NCI-H345 treated with DMSO at 0.1 percent for 48 hours (cell line): ENCODE measurements around the gene LRRN4.
"Not testable (repeated sequence)": the region's sequence is repeated elsewhere in the genome, so short reads cannot be mapped to it uniquely, and the experiment has no call there.

ENCODE experiments used
- DNase-seq: peaks from one replicate; lab custom pipeline; 2025; ENCODE audit not compliant: unreplicated experiment; lab: John Stamatoyannopoulos, UW

Gene LRRN4

DNA sequence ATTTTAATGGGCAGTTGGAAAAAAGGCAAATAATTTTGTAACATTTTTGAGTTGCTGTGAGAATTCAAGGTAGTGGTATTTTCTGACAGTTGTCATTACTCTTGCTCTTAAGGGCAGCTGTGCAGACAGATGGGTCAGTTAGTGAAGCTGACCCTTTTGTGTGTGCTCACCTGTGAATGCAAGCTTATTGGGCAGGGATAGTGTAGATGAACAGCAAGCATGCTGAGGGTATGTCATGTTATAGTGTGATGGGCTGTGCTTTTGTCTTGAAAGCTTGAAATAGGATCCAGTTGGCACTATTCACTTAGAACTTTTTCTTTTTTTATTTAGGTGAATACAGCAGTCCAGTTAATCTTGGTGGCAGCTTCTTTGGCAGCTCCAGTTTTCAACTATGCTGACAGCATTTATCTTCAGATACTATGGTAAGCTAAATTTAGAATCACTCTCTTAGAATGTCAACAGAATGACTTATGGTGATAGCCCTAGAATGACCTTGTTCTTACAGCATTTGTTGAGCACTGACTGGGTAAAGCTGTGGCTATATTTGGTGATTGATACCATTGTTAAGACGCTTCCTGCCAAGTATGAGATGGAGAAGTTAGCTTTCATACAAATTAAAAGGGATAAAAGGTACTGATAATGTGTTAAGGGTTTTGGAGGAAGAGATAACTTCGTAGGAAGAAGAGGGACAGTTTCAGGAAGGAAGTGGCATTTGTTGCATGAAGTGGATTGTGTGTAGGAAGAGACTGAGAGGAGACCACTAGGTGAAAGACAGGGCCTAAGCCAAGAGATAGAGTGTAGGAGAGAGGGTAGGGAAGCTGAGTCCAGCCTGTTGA is 19.5 kb downstream of the LRRN4 start:
- DNase-seq, result no peak

DNA sequence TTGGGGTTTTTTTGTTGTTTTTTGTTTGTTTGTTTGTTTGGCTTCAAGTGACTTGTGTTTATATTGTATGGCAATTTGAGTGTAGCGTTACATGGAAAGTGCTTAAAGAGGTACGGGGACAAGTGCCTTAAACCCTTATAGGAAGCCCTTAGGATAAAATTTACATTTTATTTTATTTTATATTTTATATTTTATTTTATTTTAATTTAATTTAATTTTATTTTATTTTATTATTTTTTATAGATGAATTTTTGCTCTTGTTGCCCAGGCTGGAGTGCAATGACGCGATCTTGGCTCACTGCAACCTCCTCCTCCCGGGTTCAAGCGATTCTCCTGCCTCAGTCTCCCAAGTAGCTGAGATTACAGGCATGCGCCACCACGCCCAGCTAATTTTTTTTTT is 21.0 kb downstream of the LRRN4 start:
- DNase-seq, result not testable (repeated sequence)

DNA sequence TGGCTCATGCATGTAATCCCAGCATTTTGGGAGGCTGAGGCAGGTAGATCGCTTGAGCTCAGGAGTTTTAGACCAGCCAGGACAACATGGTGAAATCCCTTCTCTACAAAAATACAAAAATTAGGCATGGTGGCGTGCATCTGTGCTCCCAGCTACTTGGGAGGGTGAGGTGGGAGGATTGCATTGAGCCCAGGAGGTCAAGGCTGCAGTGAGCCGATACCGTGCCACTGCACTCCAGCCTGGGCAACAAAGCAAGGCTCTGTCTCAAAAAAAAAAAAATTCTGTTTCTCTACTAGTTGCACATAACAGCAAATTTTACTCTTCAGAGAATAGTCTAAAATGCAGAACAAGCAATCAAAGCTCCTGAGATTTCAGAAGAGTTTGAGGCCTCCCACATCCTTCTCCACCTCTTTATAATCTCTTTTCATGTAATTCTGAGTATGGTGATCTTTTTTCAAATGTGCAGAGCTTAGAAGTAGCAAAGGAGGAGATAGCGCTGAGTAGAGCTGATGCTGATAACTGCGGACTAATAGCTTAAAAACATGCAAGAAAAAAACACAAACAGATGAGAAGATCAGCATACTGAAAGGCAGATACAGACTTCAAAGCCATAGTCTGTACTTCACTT is 23.3 kb downstream of the LRRN4 start:
- no peak for DNase-seq

DNA sequence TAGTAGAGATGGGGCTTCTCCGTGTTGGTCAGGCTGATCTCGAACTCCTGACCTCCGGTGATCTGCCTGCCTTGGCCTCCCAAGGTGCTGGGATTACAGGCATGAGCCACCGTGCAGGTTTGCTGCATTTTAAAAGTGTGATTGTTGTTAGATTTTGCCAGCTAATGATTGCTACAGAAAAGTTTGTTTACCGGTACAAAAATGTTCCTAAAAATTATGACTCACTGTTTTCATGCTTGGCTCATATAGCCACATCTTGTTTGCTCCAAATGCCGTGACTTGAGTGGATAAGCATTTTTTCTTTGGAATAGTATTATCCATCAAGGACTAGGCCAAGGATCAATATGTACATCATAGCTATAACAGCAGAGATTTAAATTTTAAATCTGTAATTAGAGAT is 24.3 kb downstream of the LRRN4 start:
- no peak for DNase-seq

DNA sequence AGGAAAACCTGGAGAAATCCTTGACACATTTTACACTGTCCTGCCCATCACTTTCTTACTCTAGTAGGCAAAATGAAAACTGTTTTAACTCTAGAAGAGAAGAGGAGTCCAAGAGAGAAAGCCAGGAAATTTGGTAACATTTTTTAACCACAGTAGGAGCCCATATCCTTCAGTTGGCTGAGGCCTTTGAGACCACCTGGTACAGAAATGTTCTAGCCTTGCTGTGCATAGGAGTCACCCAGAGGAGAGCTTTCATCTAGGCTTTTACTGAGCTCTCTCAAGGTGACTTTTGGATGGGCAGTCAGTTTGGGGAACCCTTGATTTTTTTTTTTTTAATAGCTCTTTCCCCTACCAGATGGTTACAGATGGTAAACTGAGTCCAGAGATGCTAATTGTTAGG is 25.0 kb downstream of the LRRN4 start:
- DNase-seq, result no peak

DNA sequence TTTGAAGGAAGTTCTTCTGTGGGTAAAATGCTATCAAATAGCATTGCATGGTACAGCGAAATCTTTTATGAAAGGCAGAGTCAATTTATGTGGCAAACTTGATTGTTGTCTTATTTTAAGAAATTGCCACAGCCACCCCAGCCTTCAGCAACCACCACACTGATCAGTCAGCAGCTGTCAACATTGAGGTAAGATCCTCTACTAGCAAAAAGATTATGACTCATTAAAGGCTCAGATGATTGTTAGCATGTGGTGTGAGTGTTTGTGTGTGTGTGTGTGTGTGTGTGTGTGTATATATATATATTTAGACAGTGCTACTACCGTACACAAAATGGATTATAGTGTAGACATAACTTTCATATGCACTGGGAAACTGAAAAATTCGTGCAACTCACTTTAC is 27.8 kb downstream of the LRRN4 start:
- DNase-seq, result no peak

DNA sequence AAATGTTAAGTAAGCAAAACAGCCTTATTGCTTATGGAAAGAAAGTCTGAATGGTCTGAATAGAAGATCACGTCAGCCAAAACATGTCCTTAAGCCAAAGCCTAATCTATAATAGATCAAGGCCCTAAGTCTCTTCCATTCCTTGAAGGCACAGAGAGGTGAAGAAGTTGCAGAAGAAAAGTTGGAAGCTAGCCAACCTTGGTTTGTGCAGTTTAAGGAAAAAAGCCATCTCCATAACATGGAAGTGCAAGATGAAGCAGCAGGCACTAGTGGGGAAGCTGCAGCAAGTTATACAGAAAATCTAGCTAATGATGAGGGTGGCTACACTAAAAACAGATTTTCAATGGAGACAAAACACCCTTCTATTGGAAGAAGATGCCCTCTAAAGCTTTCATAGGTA is 29.1 kb downstream of the LRRN4 start:
- DNase-seq, result no peak

DNA sequence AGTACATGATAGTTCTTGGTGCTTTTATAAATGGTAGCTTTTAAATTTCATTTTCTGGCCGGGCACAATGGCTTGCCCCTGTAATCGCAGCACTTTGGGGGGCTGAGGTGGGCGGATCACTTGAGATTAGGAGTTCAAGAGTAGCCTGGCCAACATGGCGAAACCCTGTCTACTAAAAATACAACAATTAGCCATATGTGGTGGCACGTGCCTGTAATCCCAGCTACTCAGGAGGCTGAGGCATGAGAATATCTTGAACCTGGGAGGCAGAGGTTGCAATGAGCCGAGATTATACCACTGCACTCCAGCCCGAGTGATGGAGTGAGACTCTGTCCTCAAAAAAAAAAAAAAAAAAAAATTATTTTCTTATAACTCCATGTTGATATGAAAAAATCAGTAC is 36.0 kb downstream of the LRRN4 start:
- DNase-seq, result no peak

DNA sequence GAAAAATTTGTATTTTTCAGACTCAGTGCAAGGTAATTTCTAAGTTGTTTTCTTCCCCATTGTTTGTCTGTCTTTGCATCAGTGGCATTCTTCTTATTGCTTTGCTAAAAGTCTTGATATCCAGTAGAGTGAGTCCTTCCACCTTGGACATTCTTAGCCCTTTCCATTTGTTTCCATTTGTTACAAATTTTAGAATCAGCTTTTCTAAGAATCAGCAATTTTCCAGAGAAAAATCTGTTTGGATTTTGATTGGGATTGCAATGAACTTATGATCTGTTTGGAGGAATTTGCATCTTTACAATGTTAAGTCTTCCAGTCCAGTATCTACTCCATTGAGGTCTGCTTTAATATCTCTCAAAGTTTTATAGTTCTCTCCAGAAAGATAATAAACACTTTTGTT is 36.4 kb downstream of the LRRN4 start:
- DNase-seq, result no peak

DNA sequence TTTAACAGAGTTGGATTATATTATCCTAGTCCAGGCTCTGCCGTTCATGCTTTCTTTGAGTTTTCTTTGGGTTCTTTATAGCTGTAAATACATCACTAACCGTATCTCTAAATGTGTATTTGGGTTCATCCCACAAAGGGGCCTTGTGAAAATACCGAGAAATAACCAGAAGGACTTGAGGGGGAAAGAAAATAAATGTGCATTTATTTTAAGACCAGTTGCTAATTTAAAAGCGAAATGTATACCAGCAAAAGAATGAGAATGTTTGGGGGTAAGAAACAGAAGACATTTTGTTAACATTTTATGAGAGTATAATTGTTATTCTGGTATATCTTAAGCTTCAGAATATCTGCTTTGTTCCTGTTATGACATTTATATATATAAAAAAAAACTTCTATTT is 38.9 kb downstream of the LRRN4 start:
- DNase-seq, result no peak

DNA sequence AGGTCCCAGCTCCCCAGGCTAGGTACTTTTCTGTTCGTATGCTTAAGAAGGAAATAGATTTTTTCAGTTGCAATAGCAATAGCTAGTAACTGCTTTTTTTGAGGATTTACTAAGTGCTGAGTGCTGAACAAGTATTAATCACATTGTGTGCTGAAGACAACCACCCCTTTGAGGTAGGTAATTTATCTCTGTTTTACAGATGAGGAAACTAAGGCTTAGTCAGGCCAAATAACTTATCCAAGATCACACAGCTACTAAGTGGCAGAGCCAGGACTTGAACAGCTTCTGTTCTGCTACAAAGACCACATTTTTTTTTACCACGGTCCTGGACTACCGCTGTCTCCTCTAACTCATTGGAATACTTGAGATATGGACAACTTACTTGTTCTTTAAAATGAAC is 39.8 kb downstream of the LRRN4 start:
- no peak for DNase-seq

DNA sequence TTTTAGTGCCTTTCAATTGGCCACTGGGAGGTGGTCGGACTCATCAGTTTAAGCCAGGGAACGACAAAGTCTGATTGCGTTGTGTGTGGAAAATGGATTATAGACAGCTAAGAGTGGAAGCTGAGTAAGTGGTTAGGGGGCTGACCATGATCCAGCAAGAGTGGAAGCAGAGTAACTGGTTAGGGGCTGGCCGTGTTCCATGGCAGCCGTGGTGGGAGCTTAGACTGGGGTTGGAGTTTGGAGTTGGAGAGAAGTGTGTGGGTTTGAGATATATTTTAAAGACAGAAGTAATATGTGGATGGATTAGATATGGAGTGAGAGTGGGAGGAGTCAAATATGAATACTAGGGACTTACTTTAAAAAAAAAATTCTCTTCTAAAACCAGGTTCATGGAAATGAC is 41.7 kb downstream of the LRRN4 start:
- DNase-seq, result no peak

DNA sequence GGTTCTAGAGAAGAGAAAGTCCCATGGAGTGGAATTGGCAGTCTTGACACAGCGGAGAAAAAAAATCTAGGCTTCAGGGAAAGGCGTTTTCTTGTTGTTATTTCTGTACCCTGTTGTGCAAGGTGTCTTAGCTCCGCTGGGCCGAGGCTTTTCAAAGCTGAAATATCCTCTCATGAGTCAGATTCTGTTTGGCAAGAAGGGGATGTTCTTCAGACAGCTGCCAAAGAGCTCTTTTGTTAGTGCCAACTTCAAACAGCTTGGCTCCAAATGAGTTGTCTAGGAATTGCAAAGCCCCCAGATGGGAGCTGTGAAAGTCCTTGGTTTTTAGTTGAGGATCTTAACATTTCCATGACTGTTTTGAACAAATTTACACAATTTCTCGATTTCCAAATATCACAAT is 45.6 kb downstream of the LRRN4 start:
- DNase-seq, result no peak

DNA sequence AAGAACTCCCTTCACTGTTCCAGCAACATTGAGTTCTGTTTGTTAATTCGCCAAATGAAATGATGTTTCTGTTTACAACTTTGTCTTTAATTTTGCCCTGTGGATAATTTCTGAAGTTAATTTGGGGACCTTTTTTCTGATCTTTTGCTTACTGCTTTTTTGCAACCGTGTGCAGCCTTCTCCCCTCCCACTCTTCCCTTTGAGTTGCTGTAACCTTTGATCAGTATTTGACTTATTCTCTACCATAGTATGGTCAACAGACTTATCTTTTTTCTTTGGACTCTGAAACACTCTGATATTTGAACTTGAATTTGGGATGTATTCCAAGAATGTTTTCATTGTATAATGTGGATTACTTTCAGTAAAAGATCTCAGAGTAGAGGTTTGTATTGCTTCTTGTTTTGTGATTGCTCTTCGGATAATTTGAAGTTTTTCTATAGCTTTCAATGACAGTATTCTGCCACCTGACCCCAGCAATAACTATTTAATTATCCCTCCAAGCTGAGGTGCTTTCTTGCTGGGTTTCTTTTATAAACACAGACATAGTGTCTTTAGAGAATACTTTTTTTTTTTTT is 46.2 kb downstream of the LRRN4 start:
- DNase-seq, result no peak

DNA sequence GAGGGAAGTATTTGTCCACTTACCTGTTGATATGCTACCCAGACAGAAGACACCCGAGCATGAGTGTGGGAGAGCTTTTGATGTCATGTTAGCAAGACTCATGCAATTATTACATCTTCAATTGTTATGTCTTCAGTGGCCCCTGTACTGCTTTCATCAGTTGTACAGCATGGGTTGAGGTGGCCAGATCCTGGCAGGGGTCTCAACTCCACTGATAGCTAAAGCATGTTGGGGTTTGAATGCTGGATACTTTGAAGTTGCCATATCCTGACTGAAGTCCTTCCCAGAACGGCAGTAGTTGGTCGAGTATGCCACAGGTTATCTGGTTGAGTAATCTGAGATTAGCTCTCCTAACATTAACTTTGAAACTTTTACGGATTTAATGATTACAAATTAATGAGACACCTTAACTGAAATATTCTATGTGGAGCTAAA is 46.7 kb downstream of the LRRN4 start:
- no peak for DNase-seq

DNA sequence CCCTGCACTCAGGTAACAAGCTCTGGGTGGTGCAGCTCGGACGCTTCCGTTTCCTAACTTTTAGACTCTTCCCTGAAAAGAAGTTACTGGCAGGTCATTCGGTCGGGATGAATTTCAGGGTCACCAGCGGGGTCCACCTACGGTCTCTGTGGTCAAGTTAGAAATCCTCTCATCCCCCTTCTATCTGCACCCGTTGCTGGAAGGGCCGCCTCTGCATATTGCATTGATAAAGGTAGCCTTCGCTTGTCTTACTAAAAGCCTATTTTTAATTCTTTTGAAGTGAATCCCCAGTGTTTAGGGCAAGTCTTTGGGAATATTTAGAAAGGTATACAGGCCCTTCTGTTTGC is 47.3 kb downstream of the LRRN4 start:
- DNase-seq, result no peak

DNA sequence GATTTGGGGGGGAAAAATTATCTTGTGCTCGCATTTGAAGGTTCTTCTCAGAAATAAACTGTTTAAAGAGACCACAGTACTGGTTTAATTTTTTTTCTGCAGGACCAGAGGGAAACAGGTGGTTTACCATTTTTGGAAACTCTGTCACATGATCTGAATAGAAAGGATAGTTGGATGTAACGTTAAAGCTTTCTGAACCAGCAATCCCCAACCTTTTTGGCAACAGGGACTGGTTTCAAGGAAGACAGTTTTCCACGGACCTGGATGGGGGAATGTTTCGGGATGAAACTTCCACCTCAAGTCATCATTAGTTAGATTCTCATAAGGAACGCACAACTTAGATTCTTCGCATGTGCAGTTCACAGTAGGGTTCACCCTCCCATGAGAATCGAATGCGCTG is 53.0 kb downstream of the LRRN4 start:
- DNase-seq, result no peak

DNA sequence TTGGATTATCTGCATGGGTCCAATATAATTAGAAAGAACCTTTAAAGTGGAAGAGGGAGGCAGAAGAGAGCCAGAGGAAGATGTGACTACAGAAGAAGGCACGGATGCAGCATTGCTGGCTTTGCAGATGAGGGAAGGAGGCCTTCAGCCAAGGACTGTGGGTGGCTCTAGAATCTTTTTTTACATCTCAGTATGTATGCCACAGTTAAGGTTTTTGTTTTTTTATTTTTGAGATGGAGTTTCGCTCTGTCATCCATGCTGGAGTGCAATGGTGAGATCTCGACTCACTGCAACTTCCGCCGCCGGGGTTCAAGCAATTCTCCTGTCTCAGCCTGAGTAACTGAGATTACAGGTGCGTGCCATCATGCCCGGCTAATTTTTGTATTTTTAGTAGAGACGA is 54.1 kb downstream of the LRRN4 start:
- DNase-seq, result no peak

DNA sequence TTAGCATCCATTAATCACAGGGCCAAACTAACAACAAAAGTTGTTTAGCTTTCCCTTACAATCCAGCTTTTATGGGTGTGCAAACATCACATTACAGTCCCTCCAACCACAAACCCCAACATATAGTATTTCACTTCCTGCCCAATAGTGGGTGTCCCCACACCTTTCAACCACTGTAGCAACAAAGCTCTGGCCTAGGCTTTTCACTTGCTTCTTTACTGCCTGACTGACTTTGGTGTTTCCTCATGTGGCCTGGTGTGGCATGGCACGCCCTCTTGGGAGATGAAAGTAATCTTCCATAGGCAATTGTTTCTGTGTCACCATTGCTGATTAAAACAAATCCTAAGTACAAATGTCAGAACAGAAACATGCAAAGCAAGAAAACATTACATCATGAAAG is 57.1 kb downstream of the LRRN4 start:
- DNase-seq, result no peak

DNA sequence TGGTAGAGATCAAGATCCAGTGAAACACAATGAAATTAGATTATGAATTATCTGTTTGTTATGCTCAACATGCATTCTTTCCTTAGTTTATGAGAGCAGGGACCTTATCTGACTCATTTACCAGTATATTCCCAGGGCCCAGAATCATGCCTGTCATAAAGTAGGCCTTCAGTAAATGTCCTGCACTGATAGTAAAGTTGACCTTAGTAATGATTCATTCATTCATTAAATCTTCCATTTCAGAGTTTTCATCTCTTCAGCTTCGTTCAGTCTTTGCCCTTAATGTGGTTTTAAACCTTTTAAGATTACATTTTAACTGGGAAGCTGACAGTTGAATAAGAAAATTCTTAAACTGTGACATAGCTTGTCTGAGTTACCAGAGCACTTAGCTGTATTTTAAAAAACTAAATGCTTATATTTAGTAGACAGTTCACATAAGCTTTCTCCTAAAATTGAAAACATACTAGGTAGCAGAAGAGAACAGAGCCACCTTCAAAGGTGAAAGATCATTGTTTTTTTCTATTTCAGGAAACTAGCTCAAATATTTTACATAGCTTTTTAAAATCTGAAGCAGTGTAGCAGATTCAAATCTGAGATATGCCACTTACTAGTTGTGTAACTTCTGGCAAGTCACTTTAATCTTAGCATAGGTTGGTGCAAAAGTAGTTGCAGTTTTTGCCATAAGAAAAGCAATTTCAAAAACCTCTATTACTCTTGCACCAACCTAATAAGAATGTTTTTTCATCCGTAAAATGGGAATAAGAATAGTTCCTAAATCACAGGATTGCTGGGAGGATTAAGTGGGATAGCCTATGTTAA is 62.0 kb downstream of the LRRN4 start:
- DNase-seq, result no peak

DNA sequence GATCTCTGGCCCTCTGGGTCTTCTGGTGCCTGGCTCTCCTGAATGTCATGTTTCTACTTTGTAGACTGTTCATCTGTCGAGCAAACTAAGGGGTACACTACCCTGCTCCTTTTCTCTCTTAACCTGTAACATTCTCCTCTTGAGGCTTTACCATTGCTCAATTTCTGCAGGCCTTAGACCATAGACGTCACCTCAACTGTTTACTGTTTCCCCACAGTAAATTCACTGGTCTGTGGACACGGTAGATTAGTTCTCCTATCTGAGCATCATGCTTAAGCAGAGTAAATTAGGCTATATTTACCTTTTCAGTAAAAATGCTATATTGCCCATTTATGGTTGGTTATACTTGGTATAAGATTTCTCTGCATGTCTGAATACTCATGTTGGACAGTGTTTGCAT is 62.9 kb downstream of the LRRN4 start:
- DNase-seq, result no peak
